ENCODE results near the gene PCDHB13.
"Not testable (repeated sequence)": the region's sequence is repeated elsewhere in the genome, so short reads cannot be mapped to it uniquely, and the experiment has no call there.

PCDHB13 gene

GRCh38 chr5:141225421-141225820 is 11.7 kb downstream of the PCDHB13 start:
- H3K18ac ChIP-seq (ENCODE audit: low read length); H3K27me3 ChIP-seq (ENCODE audit: control insufficient read depth in 3 of 3, insufficient read depth in 3 of 3, low read depth in 1 of 3, low read length in 3 of 3); H2BK5ac ChIP-seq (ENCODE audit: low read length); H4K91ac ChIP-seq (ENCODE audit: low read depth, low read length, poor library complexity); DNase-seq (ENCODE audit: low spot score); H2BK120ac ChIP-seq (ENCODE audit: low read depth, low read length); H3K4me2 ChIP-seq (ENCODE audit: insufficient read depth, low read length, poor library complexity, severe bottlenecking); H3K4ac ChIP-seq (ENCODE audit: low read length); H3K27ac ChIP-seq (replicated peaks; ENCODE audit: low read length); H3K79me1 ChIP-seq (ENCODE audit: low read depth, low read length); H3K14ac ChIP-seq (ENCODE audit: low read length); H3K4me1 ChIP-seq (ENCODE audit: control insufficient read depth in 2 of 2, insufficient read depth in 1 of 2, low read depth in 1 of 2, low read length in 2 of 2); H3K9ac ChIP-seq (ENCODE audit: low read depth, low read length, poor library complexity); H2AFZ ChIP-seq (ENCODE audit: low read length); H3K23ac ChIP-seq (ENCODE audit: low read depth, low read length, poor library complexity); H4K8ac ChIP-seq (ENCODE audit: low read depth, low read length); H2AK5ac ChIP-seq (ENCODE audit: low read depth, low read length); H2BK15ac ChIP-seq (ENCODE audit: low read length); H3K36me3 ChIP-seq (replicated peaks in 1 of 2; ENCODE audit: control insufficient read depth in 2 of 2, insufficient read depth in 2 of 2, low read length in 2 of 2); H2BK12ac ChIP-seq (ENCODE audit: low read length); H3K4me3 ChIP-seq (ENCODE audit: low read length in 2 of 2): not testable (repeated sequence)
- no CpG with 5 or more reads among the region's 30 CpGs for WGBS, 2 donors (ENCODE audit: extremely low coverage in 2 of 2, insufficient read length in 2 of 2, insufficient replicate concordance in 1 of 2)
- peaks cover 7 to 21% of the 10 kb centered on the region in 2 donors for H3K9me3 ChIP-seq (replicated peaks in 1 of 2; ENCODE audit: control insufficient read depth in 2 of 2, insufficient read depth in 1 of 2, low read depth in 1 of 2, low read length in 2 of 2)

DNA sequence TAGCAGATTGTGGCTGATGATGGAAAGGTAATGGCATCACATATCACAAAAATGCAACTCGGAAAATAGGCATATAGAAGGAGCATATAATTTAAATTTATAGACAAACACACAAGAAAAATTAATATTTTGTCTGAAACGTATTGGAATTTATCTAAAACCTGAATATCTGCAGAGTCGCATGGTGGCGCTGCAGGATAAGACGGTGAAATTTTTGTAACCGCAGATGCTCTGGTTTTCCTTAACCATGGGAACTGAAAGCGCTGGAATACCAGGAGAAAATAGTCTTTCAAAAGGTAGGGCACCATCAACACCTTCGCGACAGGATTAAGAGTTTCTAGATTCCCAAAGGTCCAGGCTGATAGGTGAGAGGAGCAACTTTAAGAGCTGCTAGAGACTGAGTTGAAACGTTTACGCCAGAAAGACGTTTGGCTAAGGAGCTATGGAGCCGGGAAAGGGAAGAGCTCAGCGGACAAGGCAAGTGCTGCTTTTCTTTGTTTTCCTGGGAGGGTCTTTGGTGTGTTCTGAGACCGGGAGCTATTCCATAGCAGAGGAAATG is 20.5 kb downstream of the PCDHB13 start:
- H3K18ac ChIP-seq (ENCODE audit: low read length) = no peak overlapping the region
- no peak overlapping the region for H2BK15ac ChIP-seq (ENCODE audit: low read length)
- H2BK5ac ChIP-seq (ENCODE audit: low read length) = no peak overlapping the region
- no peak overlapping the region for H3K23ac ChIP-seq (ENCODE audit: low read depth, low read length, poor library complexity)
- no peak overlapping the region for H2BK12ac ChIP-seq (ENCODE audit: low read length)
- no peak overlapping the region for H4K91ac ChIP-seq (ENCODE audit: low read depth, low read length, poor library complexity)
- H3K14ac ChIP-seq (ENCODE audit: low read length) = no peak overlapping the region
- H2AK5ac ChIP-seq (ENCODE audit: low read depth, low read length) = no peak overlapping the region
- H3K4me1 ChIP-seq (ENCODE audit: control insufficient read depth in 2 of 2, insufficient read depth in 1 of 2, low read depth in 1 of 2, low read length in 2 of 2) = no peaks in the 10 kb centered on the region
- no peaks in the 10 kb centered on the region for H3K27me3 ChIP-seq (ENCODE audit: control insufficient read depth in 3 of 3, insufficient read depth in 3 of 3, low read depth in 1 of 3, low read length in 3 of 3)
- no peak for DNase-seq (ENCODE audit: low spot score)
- H2AFZ ChIP-seq (ENCODE audit: low read length) = no peak overlapping the region
- no CpG with 5 or more reads among the region's 15 CpGs for WGBS, 2 donors (ENCODE audit: extremely low coverage in 2 of 2, insufficient read length in 2 of 2, insufficient replicate concordance in 1 of 2)
- H3K79me1 ChIP-seq (ENCODE audit: low read depth, low read length) = peaks cover 3% of the 10 kb centered on the region
- H3K27ac ChIP-seq (replicated peaks; ENCODE audit: low read length) = no peak overlapping the region
- H3K4ac ChIP-seq (ENCODE audit: low read length) = no peak overlapping the region
- no peak overlapping the region for H3K4me3 ChIP-seq (ENCODE audit: low read length in 2 of 2)
- no peaks in the 10 kb centered on the region for H3K36me3 ChIP-seq (replicated peaks in 1 of 2; ENCODE audit: control insufficient read depth in 2 of 2, insufficient read depth in 2 of 2, low read length in 2 of 2)
- H2BK120ac ChIP-seq (ENCODE audit: low read depth, low read length) = no peak overlapping the region
- no peak overlapping the region for H3K4me2 ChIP-seq (ENCODE audit: insufficient read depth, low read length, poor library complexity, severe bottlenecking)
- no peak overlapping the region for H3K9ac ChIP-seq (ENCODE audit: low read depth, low read length, poor library complexity)
- H4K8ac ChIP-seq (ENCODE audit: low read depth, low read length) = no peak overlapping the region
- peaks cover 7 to 29% of the 10 kb centered on the region in 2 donors for H3K9me3 ChIP-seq (replicated peaks in 1 of 2; ENCODE audit: control insufficient read depth in 2 of 2, insufficient read depth in 1 of 2, low read depth in 1 of 2, low read length in 2 of 2)

GRCh38 chr5:141235922-141236321 is 22.2 kb downstream of the PCDHB13 start:
- WGBS, 2 donors (ENCODE audit: extremely low coverage in 2 of 2, insufficient read length in 2 of 2, insufficient replicate concordance in 1 of 2) = no CpG with 5 or more reads among the region's 40 CpGs

DNA sequence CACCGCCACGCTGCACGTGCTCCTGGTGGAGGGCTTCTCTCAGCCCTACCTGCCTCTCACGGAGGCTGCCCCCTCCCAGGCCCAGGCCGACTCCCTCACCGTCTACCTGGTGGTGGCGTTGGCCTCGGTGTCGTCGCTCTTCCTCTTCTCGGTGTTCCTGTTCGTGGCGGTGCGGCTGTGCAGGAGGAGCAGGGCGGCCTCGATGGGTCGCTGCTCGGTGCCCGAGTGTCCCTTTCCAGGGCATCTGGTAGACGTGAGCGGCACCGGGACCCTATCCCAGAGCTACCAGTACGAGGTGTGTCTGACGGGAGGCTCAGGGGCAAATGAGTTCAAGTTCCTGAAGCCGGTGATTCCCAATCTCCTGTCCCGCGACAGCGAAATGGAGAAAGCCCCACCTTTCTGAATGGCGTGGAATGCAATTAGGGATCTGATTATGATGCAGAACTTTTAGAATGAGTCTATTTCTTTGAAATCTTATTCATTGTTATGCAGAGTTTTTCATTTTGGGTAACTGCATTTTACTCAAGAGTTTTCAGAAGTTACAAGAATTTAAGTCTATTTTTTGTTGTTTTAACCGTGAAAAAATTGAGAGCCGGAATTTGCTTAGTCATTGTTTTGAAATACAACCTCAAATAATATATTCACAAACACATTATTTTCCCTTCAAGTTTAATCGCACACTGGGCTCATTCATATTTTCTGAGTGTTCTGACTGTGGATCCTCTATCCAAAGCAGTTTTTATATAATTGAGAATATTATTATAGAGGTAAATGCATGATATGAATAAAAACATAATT is 23.0 kb downstream of the PCDHB13 start:
- Histone ChIP-seq H2AK5ac (ENCODE audit: low read depth, low read length) (no peak overlapping the region), H3K36me3 (replicated peaks in 1 of 2; ENCODE audit: control insufficient read depth in 2 of 2, insufficient read depth in 2 of 2, low read length in 2 of 2) (no peaks in the 10 kb centered on the region), H3K23ac (ENCODE audit: low read depth, low read length, poor library complexity) (no peak overlapping the region), H3K4ac (ENCODE audit: low read length) (no peak overlapping the region), H2BK12ac (ENCODE audit: low read length) (no peak overlapping the region), H2BK5ac (ENCODE audit: low read length) (no peak overlapping the region), H2AFZ (ENCODE audit: low read length) (no peak overlapping the region), H3K4me3 (ENCODE audit: low read length in 2 of 2) (no peak overlapping the region), H3K18ac (ENCODE audit: low read length) (no peak overlapping the region), H3K79me1 (ENCODE audit: low read depth, low read length) (peaks cover 3% of the 10 kb centered on the region), H2BK15ac (ENCODE audit: low read length) (no peak overlapping the region), H3K4me2 (ENCODE audit: insufficient read depth, low read length, poor library complexity, severe bottlenecking) (no peak overlapping the region), H3K14ac (ENCODE audit: low read length) (no peak overlapping the region), H4K8ac (ENCODE audit: low read depth, low read length) (no peak overlapping the region), H3K9me3 (replicated peaks in 1 of 2; ENCODE audit: control insufficient read depth in 2 of 2, insufficient read depth in 1 of 2, low read depth in 1 of 2, low read length in 2 of 2) (peaks cover 16 to 31% of the 10 kb centered on the region in 2 donors), H3K27ac (replicated peaks; ENCODE audit: low read length) (no peak overlapping the region), H3K9ac (ENCODE audit: low read depth, low read length, poor library complexity) (no peak overlapping the region), H2BK120ac (ENCODE audit: low read depth, low read length) (no peak overlapping the region), H4K91ac (ENCODE audit: low read depth, low read length, poor library complexity) (no peak overlapping the region), H3K4me1 (ENCODE audit: control insufficient read depth in 2 of 2, insufficient read depth in 1 of 2, low read depth in 1 of 2, low read length in 2 of 2) (no peaks in the 10 kb centered on the region), H3K27me3 (ENCODE audit: control insufficient read depth in 3 of 3, insufficient read depth in 3 of 3, low read depth in 1 of 3, low read length in 3 of 3) (no peaks in the 10 kb centered on the region)
- no peak for DNase-seq (ENCODE audit: low spot score)
- WGBS, 2 donors (ENCODE audit: extremely low coverage in 2 of 2, insufficient read length in 2 of 2, insufficient replicate concordance in 1 of 2) = no CpG with 5 or more reads among the region's 32 CpGs

More at GRCh38 chr5:141235922-141236321, 22.2 kb downstream of the PCDHB13 start:
- not testable (repeated sequence) for H3K27me3 ChIP-seq (ENCODE audit: control insufficient read depth in 3 of 3, insufficient read depth in 3 of 3, low read depth in 1 of 3, low read length in 3 of 3); DNase-seq (ENCODE audit: low spot score); H3K23ac ChIP-seq (ENCODE audit: low read depth, low read length, poor library complexity); H3K4me1 ChIP-seq (ENCODE audit: control insufficient read depth in 2 of 2, insufficient read depth in 1 of 2, low read depth in 1 of 2, low read length in 2 of 2); H2AK5ac ChIP-seq (ENCODE audit: low read depth, low read length); H3K36me3 ChIP-seq (replicated peaks in 1 of 2; ENCODE audit: control insufficient read depth in 2 of 2, insufficient read depth in 2 of 2, low read length in 2 of 2); H4K8ac ChIP-seq (ENCODE audit: low read depth, low read length); H3K4ac ChIP-seq (ENCODE audit: low read length); H2BK5ac ChIP-seq (ENCODE audit: low read length); H3K14ac ChIP-seq (ENCODE audit: low read length); H2AFZ ChIP-seq (ENCODE audit: low read length); H2BK120ac ChIP-seq (ENCODE audit: low read depth, low read length); H3K4me3 ChIP-seq (ENCODE audit: low read length in 2 of 2); H2BK12ac ChIP-seq (ENCODE audit: low read length); H3K79me1 ChIP-seq (ENCODE audit: low read depth, low read length); H3K4me2 ChIP-seq (ENCODE audit: insufficient read depth, low read length, poor library complexity, severe bottlenecking); H2BK15ac ChIP-seq (ENCODE audit: low read length); H4K91ac ChIP-seq (ENCODE audit: low read depth, low read length, poor library complexity); H3K27ac ChIP-seq (replicated peaks; ENCODE audit: low read length)
- Histone ChIP-seq H3K9me3 (replicated peaks in 1 of 2; ENCODE audit: control insufficient read depth in 2 of 2, insufficient read depth in 1 of 2, low read depth in 1 of 2, low read length in 2 of 2) (peaks cover 11 to 29% of the 10 kb centered on the region in 2 donors), H3K9ac (ENCODE audit: low read depth, low read length, poor library complexity) (peak overlapping the region; percentile 44), H3K18ac (ENCODE audit: low read length) (peak overlapping the region; percentile 28)
